Measurements from ENCODE around the gene GMIP. TPM values are rescaled to one million over a fixed set of nuclear protein-coding genes. Genes with fewer than 3 reads are reported as not detected.

Gene GMIP
- total and polyA plus RNA-seq, 2 of the 4 experiments (the other 2 are of a cell fraction): 4.1 to 11.0 TPM

GRCh38 chr19:19635313-19635702, 8.1 kb downstream of the GMIP start:
- Histone ChIP-seq H3K9me3 (ENCODE audit: control insufficient read depth, insufficient read depth, low read length) (no peaks in the 10 kb centered on the region), H3K9ac (ENCODE audit: low read depth, low read length) (no peak overlapping the region), H3K14ac (replicated peaks; ENCODE audit: low read depth, low read length) (no peak overlapping the region), H3K27ac (ENCODE audit: insufficient read depth, low read length) (no peak overlapping the region), H2BK15ac (ENCODE audit: low read depth, low read length) (no peak overlapping the region), H3K18ac (ENCODE audit: low read depth, low read length) (no peak overlapping the region), H4K8ac (ENCODE audit: low read depth in 2 of 2, low read length in 2 of 2) (no peak overlapping the region), H3K4ac (ENCODE audit: low read depth, low read length) (no peak overlapping the region), H3K4me3 (ENCODE audit: insufficient read depth, low read depth, low read length) (no peak overlapping the region), H3K27me3 (ENCODE audit: control insufficient read depth, insufficient read depth, low read length) (no peaks in the 10 kb centered on the region), H3K56ac (ENCODE audit: extremely low read depth, insufficient read depth, low read length) (no peak overlapping the region), H2AFZ (replicated peaks; ENCODE audit: low read length, poor library complexity) (no peak overlapping the region), H3K79me1 (ENCODE audit: low read depth in 1 of 2, low read length in 2 of 2) (no peaks in the 10 kb centered on the region), H2AK9ac (replicated peaks; ENCODE audit: low read depth, low read length, poor library complexity) (no peak overlapping the region), H2BK5ac (ENCODE audit: low read depth, low read length, poor library complexity, severe bottlenecking) (no peak overlapping the region), H3K4me2 (ENCODE audit: low read depth, low read length) (no peak overlapping the region), H3K36me3 (ENCODE audit: control insufficient read depth, insufficient read depth, low read length) (peaks cover 51% of the 10 kb centered on the region), H3K4me1 (ENCODE audit: control insufficient read depth, insufficient read depth, low read length) (no peaks in the 10 kb centered on the region), H4K91ac (ENCODE audit: insufficient read depth, low read depth, low read length) (no peak overlapping the region), H4K5ac (ENCODE audit: low read depth, low read length) (no peak overlapping the region), H2BK20ac (ENCODE audit: low read depth, low read length) (no peak overlapping the region), H4K20me1 (ENCODE audit: insufficient read depth, low read length) (no peaks in the 10 kb centered on the region), H2AK5ac (ENCODE audit: low read depth, low read length) (no peak overlapping the region), H3K23ac (ENCODE audit: low read depth, low read length) (no peak overlapping the region), H3K9me1 (ENCODE audit: insufficient read depth, low read length) (no peaks in the 10 kb centered on the region; the same call in 1 of the 2 replicates), H2BK120ac (ENCODE audit: low read depth, low read length) (no peak overlapping the region)
- intact Hi-C loops (cut with micrococcal nuclease) (no loop called here), dilution Hi-C loops (cut with HindIII; ENCODE audit: low sequenced_read_pairs, unreplicated experiment) (no loop called here), in situ Hi-C loops (cut with MboI; ENCODE audit: low sequenced_read_pairs) (loop anchor here (25.0 kb wide), 1 partner anchor 248 kb away; no protein-coding TSS in a partner anchor)
- ChIA-PET POLR2A (ENCODE audit: unreplicated experiment) (no interaction called here), CTCF (no interaction called here)
- no peak for ATAC-seq (ENCODE audit: low read depth)
- 93% methylated on average over 10 of the region's 14 CpGs; no CpG with 5 or more reads in 1 of the 2 experiments for WGBS, 2 experiments (ENCODE audit: extremely low coverage in 2 of 2, insufficient read length in 1 of 2)
- TF ChIP-seq RAD21 (IDR thresholded peaks at IDR 0.05; ENCODE audit: low read length) (no peak), CTCF (conservative IDR thresholded peaks at IDR 0.05; ENCODE audit: low read depth, low read length) (no peak), POLR2A (IDR thresholded peaks at IDR 0.05; ENCODE audit: low read depth, low read length) (no peak), ELK1 (IDR thresholded peaks at IDR 0.05; ENCODE audit: borderline replicate concordance, low read depth, low read length) (no peak), RFX5 (IDR thresholded peaks at IDR 0.05; ENCODE audit: low read depth, low read length) (no peak), FOS (IDR thresholded peaks at IDR 0.05; ENCODE audit: low read depth, low read length) (no peak), RCOR1 (IDR thresholded peaks at IDR 0.05; ENCODE audit: insufficient replicate concordance, low read length) (no peak), CEBPB (IDR thresholded peaks at IDR 0.05; ENCODE audit: low read depth, low read length) (no peak), MAFK (IDR thresholded peaks at IDR 0.05; ENCODE audit: low read depth, low read length) (no peak), CHD1 (IDR thresholded peaks at IDR 0.05; ENCODE audit: low read depth, low read length) (no peak), BHLHE40 (IDR thresholded peaks at IDR 0.05; ENCODE audit: low read depth, low read length) (no peak)
- BruUV-seq (replicated peaks): no TSS peak
- DNase-seq: no peak
